Measurements from ENCODE around the gene MRPS25. TPM values are rescaled to one million over a fixed set of nuclear protein-coding genes. Genes with fewer than 3 reads are reported as not detected.

MRPS25 gene
- total and polyA plus RNA-seq, 9 of the 15 experiments (the other 6 are each of a cell fraction or from before 2014, with no cell fraction given), result 34.3 to 129 (median 78.2) TPM

GRCh38 chr3:15042936-15043335 is 22.2 kb downstream of the MRPS25 start (continued):
- TF ChIP-seq SAFB (IDR thresholded peaks at IDR 0.05; ENCODE audit: borderline replicate concordance, low read depth, low read length), result no peak
- no peak for TF ChIP-seq SNRNP70 (optimal IDR thresholded peaks at IDR 0.05; ENCODE audit: low read depth, low read length)
- TF ChIP-seq ZNF77 (CRISPR knock-in tag; IDR thresholded peaks at IDR 0.05), result no peak
- TF ChIP-seq, protein P1, sequence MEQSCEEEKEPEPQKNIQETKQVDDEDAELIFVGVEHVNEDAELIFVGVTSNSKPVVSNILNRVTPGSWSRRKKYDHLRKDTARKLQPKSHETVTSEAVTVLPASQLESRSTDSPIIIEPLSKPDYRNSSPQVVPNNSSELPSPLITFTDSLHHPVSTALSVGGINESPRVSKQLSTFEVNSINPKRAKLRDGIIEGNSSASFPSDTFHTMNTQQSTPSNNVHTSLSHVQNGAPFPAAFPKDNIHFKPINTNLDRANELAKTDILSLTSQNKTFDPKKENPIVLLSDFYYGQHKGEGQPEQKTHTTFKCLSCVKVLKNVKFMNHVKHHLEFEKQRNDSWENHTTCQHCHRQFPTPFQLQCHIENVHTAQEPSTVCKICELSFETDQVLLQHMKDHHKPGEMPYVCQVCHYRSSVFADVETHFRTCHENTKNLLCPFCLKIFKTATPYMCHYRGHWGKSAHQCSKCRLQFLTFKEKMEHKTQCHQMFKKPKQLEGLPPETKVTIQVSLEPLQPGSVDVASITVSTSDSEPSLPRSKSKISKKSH (CRISPR knock-in tag; IDR thresholded peaks at IDR 0.05), result no peak
- TF ChIP-seq, protein P2, sequence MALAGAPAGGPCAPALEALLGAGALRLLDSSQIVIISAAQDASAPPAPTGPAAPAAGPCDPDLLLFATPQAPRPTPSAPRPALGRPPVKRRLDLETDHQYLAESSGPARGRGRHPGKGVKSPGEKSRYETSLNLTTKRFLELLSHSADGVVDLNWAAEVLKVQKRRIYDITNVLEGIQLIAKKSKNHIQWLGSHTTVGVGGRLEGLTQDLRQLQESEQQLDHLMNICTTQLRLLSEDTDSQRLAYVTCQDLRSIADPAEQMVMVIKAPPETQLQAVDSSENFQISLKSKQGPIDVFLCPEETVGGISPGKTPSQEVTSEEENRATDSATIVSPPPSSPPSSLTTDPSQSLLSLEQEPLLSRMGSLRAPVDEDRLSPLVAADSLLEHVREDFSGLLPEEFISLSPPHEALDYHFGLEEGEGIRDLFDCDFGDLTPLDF (CRISPR knock-in tag; IDR thresholded peaks at IDR 0.05), result no peak
- TF ChIP-seq, protein P3, sequence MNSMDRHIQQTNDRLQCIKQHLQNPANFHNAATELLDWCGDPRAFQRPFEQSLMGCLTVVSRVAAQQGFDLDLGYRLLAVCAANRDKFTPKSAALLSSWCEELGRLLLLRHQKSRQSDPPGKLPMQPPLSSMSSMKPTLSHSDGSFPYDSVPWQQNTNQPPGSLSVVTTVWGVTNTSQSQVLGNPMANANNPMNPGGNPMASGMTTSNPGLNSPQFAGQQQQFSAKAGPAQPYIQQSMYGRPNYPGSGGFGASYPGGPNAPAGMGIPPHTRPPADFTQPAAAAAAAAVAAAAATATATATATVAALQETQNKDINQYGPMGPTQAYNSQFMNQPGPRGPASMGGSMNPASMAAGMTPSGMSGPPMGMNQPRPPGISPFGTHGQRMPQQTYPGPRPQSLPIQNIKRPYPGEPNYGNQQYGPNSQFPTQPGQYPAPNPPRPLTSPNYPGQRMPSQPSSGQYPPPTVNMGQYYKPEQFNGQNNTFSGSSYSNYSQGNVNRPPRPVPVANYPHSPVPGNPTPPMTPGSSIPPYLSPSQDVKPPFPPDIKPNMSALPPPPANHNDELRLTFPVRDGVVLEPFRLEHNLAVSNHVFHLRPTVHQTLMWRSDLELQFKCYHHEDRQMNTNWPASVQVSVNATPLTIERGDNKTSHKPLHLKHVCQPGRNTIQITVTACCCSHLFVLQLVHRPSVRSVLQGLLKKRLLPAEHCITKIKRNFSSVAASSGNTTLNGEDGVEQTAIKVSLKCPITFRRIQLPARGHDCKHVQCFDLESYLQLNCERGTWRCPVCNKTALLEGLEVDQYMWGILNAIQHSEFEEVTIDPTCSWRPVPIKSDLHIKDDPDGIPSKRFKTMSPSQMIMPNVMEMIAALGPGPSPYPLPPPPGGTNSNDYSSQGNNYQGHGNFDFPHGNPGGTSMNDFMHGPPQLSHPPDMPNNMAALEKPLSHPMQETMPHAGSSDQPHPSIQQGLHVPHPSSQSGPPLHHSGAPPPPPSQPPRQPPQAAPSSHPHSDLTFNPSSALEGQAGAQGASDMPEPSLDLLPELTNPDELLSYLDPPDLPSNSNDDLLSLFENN (IDR thresholded peaks at IDR 0.05; ENCODE audit: low read depth in 2 of 2, low read length in 2 of 2), result no peak
- TF ChIP-seq ZNF639 (CRISPR knock-in tag; conservative IDR thresholded peaks at IDR 0.05 in 1 of 2, IDR thresholded peaks at IDR 0.05 in 1 of 2), result no peak
- no peak for TF ChIP-seq PBX2 (CRISPR knock-in tag; IDR thresholded peaks at IDR 0.05; ENCODE audit: low read depth)
- TF ChIP-seq PBX2 (tag; conservative IDR thresholded peaks at IDR 0.05; ENCODE audit: low read depth), result no peak
- TF ChIP-seq ZNF282 (CRISPR knock-in tag; IDR thresholded peaks at IDR 0.05), result no peak
- TF ChIP-seq BMI1 (IDR thresholded peaks at IDR 0.05; ENCODE audit: low read length), result no peak
- TF ChIP-seq, protein P4, sequence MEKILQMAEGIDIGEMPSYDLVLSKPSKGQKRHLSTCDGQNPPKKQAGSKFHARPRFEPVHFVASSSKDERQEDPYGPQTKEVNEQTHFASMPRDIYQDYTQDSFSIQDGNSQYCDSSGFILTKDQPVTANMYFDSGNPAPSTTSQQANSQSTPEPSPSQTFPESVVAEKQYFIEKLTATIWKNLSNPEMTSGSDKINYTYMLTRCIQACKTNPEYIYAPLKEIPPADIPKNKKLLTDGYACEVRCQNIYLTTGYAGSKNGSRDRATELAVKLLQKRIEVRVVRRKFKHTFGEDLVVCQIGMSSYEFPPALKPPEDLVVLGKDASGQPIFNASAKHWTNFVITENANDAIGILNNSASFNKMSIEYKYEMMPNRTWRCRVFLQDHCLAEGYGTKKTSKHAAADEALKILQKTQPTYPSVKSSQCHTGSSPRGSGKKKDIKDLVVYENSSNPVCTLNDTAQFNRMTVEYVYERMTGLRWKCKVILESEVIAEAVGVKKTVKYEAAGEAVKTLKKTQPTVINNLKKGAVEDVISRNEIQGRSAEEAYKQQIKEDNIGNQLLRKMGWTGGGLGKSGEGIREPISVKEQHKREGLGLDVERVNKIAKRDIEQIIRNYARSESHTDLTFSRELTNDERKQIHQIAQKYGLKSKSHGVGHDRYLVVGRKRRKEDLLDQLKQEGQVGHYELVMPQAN (IDR thresholded peaks at IDR 0.05; ENCODE audit: borderline replicate concordance), result no peak
- peak; percentile 65; the same call in 1 of the 2 replicates for TF ChIP-seq ETV1 (tag; conservative IDR thresholded peaks at IDR 0.05; ENCODE audit: low read depth)
- no peak for TF ChIP-seq FOXK1 (CRISPR knock-in tag; IDR thresholded peaks at IDR 0.05; ENCODE audit: borderline replicate concordance)
- TF ChIP-seq TRIM28 (IDR thresholded peaks at IDR 0.05), result no peak

Measured in K562 (cell line).